Coronary artery (tissue), 2 donors: ENCODE measurements around the gene ARSD.

Experiments used
- DNase-seq: peaks from one replicate; pipeline ENCODE4 v3.0.0-alpha.2; 2017; ENCODE audit warnings: low spot score
- H3K27ac ChIP-seq, 2 donors: fragments of 200-600 bp; sonication (generic); one replicate each; pipeline ENCODE4 v1.5.1; 2016 to 2019
- H3K4me3 ChIP-seq: fragments of 200-600 bp; sonication (generic); 2 replicates; pipeline ENCODE4 v1.5.1; 2016; ENCODE audit warnings: mild to moderate bottlenecking, moderate library complexity
- CTCF ChIP-seq: fragments of 200-600 bp; sonication (generic); IDR thresholded peaks from one replicate; pipeline ENCODE4 v1.5.1; 2019; ENCODE audit warnings: antibody characterized with exemption

The ARSD gene

GRCh38 chrX:2872671-2873277, 56.4 kb downstream of the ARSD start:
- no peak overlapping the region for H3K27ac ChIP-seq
- TF ChIP-seq CTCF = no peak
- H3K4me3 ChIP-seq = no peak overlapping the region
- no peak for DNase-seq

GRCh38 chrX:2871831-2872230, 57.3 kb downstream of the ARSD start:
- DNase-seq = no peak
- Histone ChIP-seq H3K4me3 (no peak overlapping the region), H3K27ac (no peak overlapping the region)
- TF ChIP-seq CTCF = no peak

GRCh38 chrX:2870650-2871049, 58.5 kb downstream of the ARSD start:
- DNase-seq = no peak
- no peak for TF ChIP-seq CTCF
- Histone ChIP-seq H3K27ac (no peak overlapping the region), H3K4me3 (no peak overlapping the region)

GRCh38 chrX:2867206-2867605, 61.9 kb downstream of the ARSD start:
- Histone ChIP-seq H3K4me3 (no peak overlapping the region), H3K27ac (no peak overlapping the region)
- DNase-seq = no peak
- TF ChIP-seq CTCF = no peak

GRCh38 chrX:2863646-2864045, 65.5 kb downstream of the ARSD start:
- no peak for TF ChIP-seq CTCF
- no peak for DNase-seq
- Histone ChIP-seq H3K4me3 (no peak overlapping the region), H3K27ac (no peak overlapping the region)

- no peak overlapping the region for H3K4me3 ChIP-seq
- H3K27ac ChIP-seq = no peak overlapping the region
- DNase-seq = no peak
- TF ChIP-seq CTCF = no peak
Observed at GRCh38 chrX:2862404-2862803, 66.7 kb downstream of the ARSD start.

- Histone ChIP-seq H3K4me3 (no peak overlapping the region), H3K27ac (no peak overlapping the region)
- no peak for DNase-seq
- TF ChIP-seq CTCF = no peak
Observed at GRCh38 chrX:2859197-2859797, 69.8 kb downstream of the ARSD start.
